GM21360 (cell line): Measurements from ENCODE around the gene ORC5.

Source experiments
- ATAC-seq: cut with Tn5 transposase; IDR thresholded peaks from one replicate; pipeline ENCODE4 v1.9.1; 2021; ENCODE audit warnings: mild to moderate bottlenecking, moderate library complexity; ENCODE audit not compliant: unreplicated experiment

ORC5 gene

GRCh38 chr7:104130726-104131125 is 77.1 kb downstream of the ORC5 start:
- no peak for ATAC-seq

- no peak for ATAC-seq
Observed at GRCh38 chr7:104127204-104127603, 80.6 kb downstream of the ORC5 start.

- ATAC-seq, result no peak
Observed at GRCh38 chr7:104126411-104126841, 81.4 kb downstream of the ORC5 start.

GRCh38 chr7:104124893-104125477 is 82.8 kb downstream of the ORC5 start:
- no peak for ATAC-seq

DNA sequence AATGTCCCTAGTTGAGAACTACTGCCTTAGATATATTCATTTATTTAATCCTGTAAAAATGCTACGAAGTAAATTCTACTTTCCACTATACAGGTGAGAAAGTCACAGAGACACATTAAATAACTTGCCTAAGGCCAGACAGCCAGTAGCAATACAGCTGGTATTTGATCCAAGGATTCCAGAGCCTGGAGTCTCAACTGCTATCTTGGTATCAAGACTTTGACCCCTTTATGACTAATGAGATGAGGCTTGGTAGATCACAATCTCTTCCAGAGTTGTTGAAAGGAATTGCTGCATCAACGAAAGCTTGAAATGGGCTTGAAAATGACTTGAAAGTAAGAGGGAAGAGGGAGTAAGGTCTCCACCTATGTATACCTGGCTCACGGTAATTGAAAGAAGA is 83.3 kb downstream of the ORC5 start:
- no peak for ATAC-seq

DNA sequence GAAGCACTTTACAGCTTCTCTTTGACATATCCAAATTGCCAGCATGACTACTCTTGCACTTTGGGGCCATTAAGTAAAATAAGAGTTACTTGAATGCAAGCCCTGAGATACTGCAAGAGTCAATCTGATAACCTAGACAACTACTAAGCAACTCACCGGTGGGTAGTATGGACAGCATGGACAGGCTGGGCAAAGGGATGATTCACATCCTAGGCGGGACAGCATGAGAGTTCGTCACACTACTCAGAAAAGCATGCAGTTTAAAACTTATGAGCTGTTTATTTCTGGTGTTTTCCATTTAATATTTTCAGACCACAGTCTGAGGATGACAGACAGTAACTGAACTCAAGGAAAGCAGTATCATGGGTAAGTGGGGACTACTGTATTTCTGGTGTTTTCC is 84.0 kb downstream of the ORC5 start:
- no peak for ATAC-seq

GRCh38 chr7:104113788-104114187 is 94.0 kb downstream of the ORC5 start:
- no peak for ATAC-seq

GRCh38 chr7:104112623-104113022 is 95.2 kb downstream of the ORC5 start:
- ATAC-seq, result no peak

- no peak for ATAC-seq
Observed at GRCh38 chr7:104111271-104111670, 96.5 kb downstream of the ORC5 start.

DNA sequence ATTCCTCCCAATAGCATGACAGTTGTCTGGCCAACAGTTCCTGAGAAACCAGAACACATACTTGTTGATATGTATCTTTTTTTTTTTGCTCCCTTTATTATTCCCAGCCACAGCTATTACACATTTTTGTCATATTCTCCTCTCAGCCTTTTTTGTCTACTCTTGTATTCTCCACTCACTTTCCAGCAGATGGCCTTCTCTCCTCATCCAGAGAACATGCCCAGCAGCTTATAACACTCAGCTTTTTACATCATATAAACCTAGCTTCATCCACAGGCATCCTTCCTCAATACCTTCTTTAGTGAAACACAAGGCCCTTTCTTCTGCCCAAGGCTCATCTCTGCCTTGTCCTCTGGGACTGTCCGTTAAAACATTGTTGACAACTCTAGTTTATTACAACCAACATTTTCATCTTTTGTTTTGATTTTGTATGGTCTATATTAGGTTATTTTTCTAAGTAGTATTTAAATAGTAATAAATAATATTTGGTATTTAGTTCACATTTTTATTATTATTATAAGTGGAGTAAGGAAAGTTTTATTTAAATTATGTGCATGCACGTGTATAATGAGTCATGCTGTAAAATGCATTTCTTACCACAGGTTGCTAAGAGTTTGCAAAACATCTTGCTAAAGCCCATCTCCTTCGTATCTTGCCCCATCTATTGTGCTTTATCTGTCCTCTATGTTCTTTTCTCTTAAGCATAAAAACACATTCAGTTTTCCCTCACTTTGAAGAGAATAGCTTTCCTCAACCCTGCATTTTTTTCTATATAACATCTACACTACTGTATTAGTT is 101.5 kb downstream of the ORC5 start:
- ATAC-seq, result no peak

DNA sequence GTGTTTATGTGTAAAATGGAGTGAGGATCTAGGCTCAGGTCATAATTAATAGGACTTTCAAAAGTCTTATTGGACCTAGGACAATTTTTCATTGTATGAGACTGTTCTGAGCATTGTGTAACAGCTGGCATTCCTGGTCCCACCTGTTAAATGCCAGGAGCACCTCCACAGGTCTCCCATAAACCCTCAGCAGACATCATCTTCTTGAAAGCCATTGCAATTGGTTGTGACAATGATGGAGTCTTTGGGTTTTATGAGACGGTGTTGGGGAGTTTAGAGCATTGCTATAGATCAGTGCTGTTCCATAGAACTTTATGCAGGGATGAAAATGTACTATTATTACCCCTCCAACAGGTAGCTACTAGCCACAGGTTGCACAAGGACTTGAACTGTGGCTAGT is 108.9 kb downstream of the ORC5 start:
- no peak for ATAC-seq

- no peak for ATAC-seq
Observed at GRCh38 chr7:104096683-104097082, 111.1 kb downstream of the ORC5 start.

- no peak for ATAC-seq
Observed at GRCh38 chr7:104093127-104093526, 114.7 kb downstream of the ORC5 start.

- no peak for ATAC-seq
Observed at GRCh38 chr7:104091242-104091641, 116.6 kb downstream of the ORC5 start.

- ATAC-seq, result no peak
Observed at GRCh38 chr7:104089612-104090011, 118.2 kb downstream of the ORC5 start.

- no peak for ATAC-seq
Observed at GRCh38 chr7:104089061-104089460, 118.8 kb downstream of the ORC5 start.
